ENCODE results near the gene AQP7. TPM values are rescaled to one million over a fixed set of nuclear protein-coding genes. Genes with fewer than 3 reads are reported as not detected.
A peak's percentile ranks its signal among the peaks of the same experiment; 100 is the strongest.

The AQP7 gene
- polyA plus RNA-seq, 1 of the 3 experiments (the other 2 are of a cell fraction) = 0.05 TPM

DNA sequence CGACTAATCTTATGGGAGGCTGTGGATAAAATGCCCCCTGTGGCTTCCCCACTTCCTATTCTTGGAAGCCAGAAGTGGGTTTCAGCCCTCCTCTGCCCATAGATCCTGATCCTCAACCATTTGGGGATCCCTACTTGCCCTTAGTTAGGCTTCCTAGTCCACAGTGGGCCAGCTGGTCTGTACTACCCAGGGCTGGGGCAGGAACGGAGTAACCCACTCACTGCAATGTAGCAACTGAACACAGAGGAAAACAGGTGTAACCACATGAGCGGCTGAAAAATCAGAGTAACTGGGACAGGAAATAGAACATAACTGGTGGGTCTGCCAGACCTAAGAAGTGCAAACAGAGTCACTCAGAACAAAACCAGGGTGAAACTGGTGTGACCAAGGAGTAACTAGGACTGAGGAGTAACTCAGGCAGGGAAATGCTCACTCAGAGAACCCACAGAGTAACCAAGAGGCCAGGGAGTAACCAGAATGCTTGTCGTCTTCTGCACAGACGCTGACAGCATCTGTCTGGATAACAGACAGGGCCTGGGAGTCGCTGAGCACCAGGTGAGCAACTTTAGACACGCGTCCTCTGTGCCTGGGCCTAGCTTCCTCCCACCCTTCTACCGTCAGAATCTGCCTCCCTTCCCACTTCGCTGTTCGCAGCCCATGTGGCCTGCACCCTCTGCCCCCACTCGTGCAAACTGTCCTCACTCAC, 44.0 kb upstream of the AQP7 start:
- ChIA-PET POLR2A (no interaction called here), CTCF (interaction anchor here (0.6 to 10.1 kb wide), 5 partner anchors 8 to 275 kb away, joined by 3 to 135 read pairs (median 7); no protein-coding TSS in a partner anchor)
- no peaks in the 10 kb centered on the region for H3K9me2 ChIP-seq
- H3K4me1 ChIP-seq (ENCODE audit: control insufficient read depth in 1 of 2, insufficient read depth in 2 of 2, low read depth in 1 of 2, low read length in 1 of 2) = peaks cover 0 to 17% of the 10 kb centered on the region in 2 experiments; a peak in 1 of 4 replicates
- no peak overlapping the region for H3K27ac ChIP-seq (ENCODE audit: low read depth in 2 of 2, low read length in 1 of 2)
- H3K4me2 ChIP-seq = peak overlapping the region; percentile 82; the same call in 1 of the 2 replicates
- H3F3A ChIP-seq (replicated peaks; ENCODE audit: insufficient read depth) = no peaks in the 10 kb centered on the region
- TF ChIP-seq RXRA (IDR thresholded peaks at IDR 0.05; ENCODE audit: borderline replicate concordance, low read depth) = no peak
- TF ChIP-seq TEAD4 (IDR thresholded peaks at IDR 0.05; ENCODE audit: borderline replicate concordance, insufficient read depth) = no peak
- TF ChIP-seq FOSL2 (IDR thresholded peaks at IDR 0.05; ENCODE audit: borderline replicate concordance, low read depth) = no peak
- no peak for TF ChIP-seq MEF2A (IDR thresholded peaks at IDR 0.05; ENCODE audit: borderline replicate concordance, low read depth)
- TF ChIP-seq POLR2AphosphoS5 (IDR thresholded peaks at IDR 0.05; ENCODE audit: low read depth, low read length) = no peak
- TF ChIP-seq FOXJ3 (CRISPR knock-in tag; IDR thresholded peaks at IDR 0.05) = no peak
- TF ChIP-seq CHD2 (IDR thresholded peaks at IDR 0.05; ENCODE audit: low read length, partially characterized antibody) = no peak
- no peaks in the 10 kb centered on the region for H3K36me3 ChIP-seq (replicated peaks in 1 of 2; ENCODE audit: control insufficient read depth in 1 of 2, insufficient read depth in 2 of 2, low read length in 1 of 2)
- no peaks in the 10 kb centered on the region; the same call in 1 of the 2 replicates for H3K27me3 ChIP-seq (ENCODE audit: insufficient read depth)
- H3K9me3 ChIP-seq = no peaks in the 10 kb centered on the region
- H4K20me1 ChIP-seq (ENCODE audit: insufficient read depth) = no peaks in the 10 kb centered on the region
- DNase-seq = peak; percentile 38
- no peaks in the 10 kb centered on the region for H3K79me2 ChIP-seq (ENCODE audit: insufficient read depth)
- peak overlapping the region; percentile 95; the same call in 1 of the 2 replicates for H2AFZ ChIP-seq (ENCODE audit: low read depth)
- WGBS (ENCODE audit: low lambda C conversion rate) = 87% methylated on average over 12 of the region's 12 CpGs
- no peak overlapping the region for H3K9ac ChIP-seq
- H3K4me3 ChIP-seq (ENCODE audit: low read depth in 2 of 2, low read length in 1 of 2) = no peak overlapping the region

GRCh38 chr9:33445389-33446239, 43.2 kb upstream of the AQP7 start:
- POLR2A ChIA-PET = no interaction called here
- H2AFZ ChIP-seq (ENCODE audit: low read depth) = no peak overlapping the region
- no peaks in the 10 kb centered on the region for H4K20me1 ChIP-seq (ENCODE audit: insufficient read depth)
- CTCF ChIA-PET = no interaction called here
- no peak overlapping the region for H3K9ac ChIP-seq
- H3K4me1 ChIP-seq (ENCODE audit: control insufficient read depth in 1 of 2, insufficient read depth in 2 of 2, low read depth in 1 of 2, low read length in 1 of 2) = peaks cover 0 to 17% of the 10 kb centered on the region in 2 experiments; a peak in 1 of 4 replicates
- WGBS (ENCODE audit: low lambda C conversion rate) = 93% methylated on average over 10 of the region's 11 CpGs
- no peaks in the 10 kb centered on the region for H3K79me2 ChIP-seq (ENCODE audit: insufficient read depth)
- no peak overlapping the region for H3K27ac ChIP-seq (ENCODE audit: low read depth in 2 of 2, low read length in 1 of 2)
- no peaks in the 10 kb centered on the region for H3K9me2 ChIP-seq
- H3K4me2 ChIP-seq = no peak overlapping the region
- no peak for DNase-seq
- no peak for TF ChIP-seq PBX3 (IDR thresholded peaks at IDR 0.05)
- no peak for TF ChIP-seq RXRA (IDR thresholded peaks at IDR 0.05; ENCODE audit: borderline replicate concordance, low read depth)
- no peak for TF ChIP-seq FOXM1 (IDR thresholded peaks at IDR 0.05; ENCODE audit: low read depth)
- no peak for TF ChIP-seq USF1 (IDR thresholded peaks at IDR 0.05; ENCODE audit: borderline replicate concordance, low read depth)
- TF ChIP-seq MEF2A (IDR thresholded peaks at IDR 0.05; ENCODE audit: borderline replicate concordance, low read depth) = no peak
- TF ChIP-seq, protein P1, sequence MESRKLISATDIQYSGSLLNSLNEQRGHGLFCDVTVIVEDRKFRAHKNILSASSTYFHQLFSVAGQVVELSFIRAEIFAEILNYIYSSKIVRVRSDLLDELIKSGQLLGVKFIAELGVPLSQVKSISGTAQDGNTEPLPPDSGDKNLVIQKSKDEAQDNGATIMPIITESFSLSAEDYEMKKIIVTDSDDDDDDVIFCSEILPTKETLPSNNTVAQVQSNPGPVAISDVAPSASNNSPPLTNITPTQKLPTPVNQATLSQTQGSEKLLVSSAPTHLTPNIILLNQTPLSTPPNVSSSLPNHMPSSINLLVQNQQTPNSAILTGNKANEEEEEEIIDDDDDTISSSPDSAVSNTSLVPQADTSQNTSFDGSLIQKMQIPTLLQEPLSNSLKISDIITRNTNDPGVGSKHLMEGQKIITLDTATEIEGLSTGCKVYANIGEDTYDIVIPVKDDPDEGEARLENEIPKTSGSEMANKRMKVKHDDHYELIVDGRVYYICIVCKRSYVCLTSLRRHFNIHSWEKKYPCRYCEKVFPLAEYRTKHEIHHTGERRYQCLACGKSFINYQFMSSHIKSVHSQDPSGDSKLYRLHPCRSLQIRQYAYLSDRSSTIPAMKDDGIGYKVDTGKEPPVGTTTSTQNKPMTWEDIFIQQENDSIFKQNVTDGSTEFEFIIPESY (IDR thresholded peaks at IDR 0.05; ENCODE audit: borderline replicate concordance, low read depth) = no peak
- TF ChIP-seq, protein P2, sequence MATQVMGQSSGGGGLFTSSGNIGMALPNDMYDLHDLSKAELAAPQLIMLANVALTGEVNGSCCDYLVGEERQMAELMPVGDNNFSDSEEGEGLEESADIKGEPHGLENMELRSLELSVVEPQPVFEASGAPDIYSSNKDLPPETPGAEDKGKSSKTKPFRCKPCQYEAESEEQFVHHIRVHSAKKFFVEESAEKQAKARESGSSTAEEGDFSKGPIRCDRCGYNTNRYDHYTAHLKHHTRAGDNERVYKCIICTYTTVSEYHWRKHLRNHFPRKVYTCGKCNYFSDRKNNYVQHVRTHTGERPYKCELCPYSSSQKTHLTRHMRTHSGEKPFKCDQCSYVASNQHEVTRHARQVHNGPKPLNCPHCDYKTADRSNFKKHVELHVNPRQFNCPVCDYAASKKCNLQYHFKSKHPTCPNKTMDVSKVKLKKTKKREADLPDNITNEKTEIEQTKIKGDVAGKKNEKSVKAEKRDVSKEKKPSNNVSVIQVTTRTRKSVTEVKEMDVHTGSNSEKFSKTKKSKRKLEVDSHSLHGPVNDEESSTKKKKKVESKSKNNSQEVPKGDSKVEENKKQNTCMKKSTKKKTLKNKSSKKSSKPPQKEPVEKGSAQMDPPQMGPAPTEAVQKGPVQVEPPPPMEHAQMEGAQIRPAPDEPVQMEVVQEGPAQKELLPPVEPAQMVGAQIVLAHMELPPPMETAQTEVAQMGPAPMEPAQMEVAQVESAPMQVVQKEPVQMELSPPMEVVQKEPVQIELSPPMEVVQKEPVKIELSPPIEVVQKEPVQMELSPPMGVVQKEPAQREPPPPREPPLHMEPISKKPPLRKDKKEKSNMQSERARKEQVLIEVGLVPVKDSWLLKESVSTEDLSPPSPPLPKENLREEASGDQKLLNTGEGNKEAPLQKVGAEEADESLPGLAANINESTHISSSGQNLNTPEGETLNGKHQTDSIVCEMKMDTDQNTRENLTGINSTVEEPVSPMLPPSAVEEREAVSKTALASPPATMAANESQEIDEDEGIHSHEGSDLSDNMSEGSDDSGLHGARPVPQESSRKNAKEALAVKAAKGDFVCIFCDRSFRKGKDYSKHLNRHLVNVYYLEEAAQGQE (IDR thresholded peaks at IDR 0.05; ENCODE audit: low read depth, low read length) = no peak
- no peak for TF ChIP-seq USF2 (IDR thresholded peaks at IDR 0.05; ENCODE audit: borderline replicate concordance, low read depth, low read length)
- TF ChIP-seq TCF12 (IDR thresholded peaks at IDR 0.05) = no peak
- no peak overlapping the region for H3K4me3 ChIP-seq (ENCODE audit: low read depth in 2 of 2, low read length in 1 of 2)
- no peaks in the 10 kb centered on the region for H3K36me3 ChIP-seq (replicated peaks in 1 of 2; ENCODE audit: control insufficient read depth in 1 of 2, insufficient read depth in 2 of 2, low read length in 1 of 2)
- no peaks in the 10 kb centered on the region for H3F3A ChIP-seq (replicated peaks; ENCODE audit: insufficient read depth)
- no peaks in the 10 kb centered on the region for H3K9me3 ChIP-seq
- H3K27me3 ChIP-seq (ENCODE audit: insufficient read depth) = no peaks in the 10 kb centered on the region; the same call in 1 of the 2 replicates

Data from SK-N-SH (cell line).